HEK293 (cell line): ENCODE measurements around the gene E2F4.

Source experiments
- GLI4 ChIP-seq: fragments of 450-650 bp; formaldehyde crosslinking; IDR thresholded peaks from 2 replicates; pipeline ENCODE4 v1.5.1; 2016; ENCODE audit warnings: missing biosample characterization, missing genetic modification characterization
- GLIS1 ChIP-seq: fragments of 450-650 bp; formaldehyde crosslinking; IDR thresholded peaks from 2 replicates; pipeline ENCODE4 v1.5.1; 2016; ENCODE audit warnings: missing biosample characterization, missing genetic modification characterization
- KLF1 ChIP-seq: fragments of 450-650 bp; formaldehyde crosslinking; IDR thresholded peaks from 2 replicates; pipeline ENCODE4 v1.5.1; 2016; ENCODE audit warnings: missing biosample characterization, missing genetic modification characterization
- SP3 ChIP-seq: fragments of 450-650 bp; formaldehyde crosslinking; IDR thresholded peaks from 2 replicates; pipeline ENCODE4 v1.5.1; 2016; ENCODE audit warnings: missing biosample characterization, missing genetic modification characterization
- ZBTB1 ChIP-seq: fragments of 450-650 bp; formaldehyde crosslinking; IDR thresholded peaks from 2 replicates; pipeline ENCODE4 v1.5.1; 2016; ENCODE audit warnings: missing biosample characterization, missing genetic modification characterization
- ZBTB17 ChIP-seq: fragments of 450-650 bp; formaldehyde crosslinking; IDR thresholded peaks from 2 replicates; pipeline ENCODE4 v1.5.1; 2016; ENCODE audit warnings: missing biosample characterization, missing genetic modification characterization
- ZBTB7A ChIP-seq: fragments of 450-650 bp; formaldehyde crosslinking; IDR thresholded peaks from 2 replicates; pipeline ENCODE4 v1.5.1; 2016; ENCODE audit warnings: low read depth, missing biosample characterization, missing genetic modification characterization
- ZEB2 ChIP-seq: fragments of 450-650 bp; formaldehyde crosslinking; IDR thresholded peaks from 2 replicates; pipeline ENCODE4 v1.5.1; 2016; ENCODE audit warnings: missing biosample characterization, missing genetic modification characterization
- ZNF10 ChIP-seq: fragments of 450-650 bp; formaldehyde crosslinking; IDR thresholded peaks from 2 replicates; pipeline ENCODE4 v1.5.1; 2017; ENCODE audit warnings: missing biosample characterization, missing genetic modification characterization
- ZNF23 ChIP-seq: fragments of 450-650 bp; formaldehyde crosslinking; IDR thresholded peaks from 2 replicates; pipeline ENCODE4 v1.5.1; 2016; ENCODE audit warnings: missing biosample characterization, missing genetic modification characterization, borderline replicate concordance
- ZNF341 ChIP-seq: fragments of 450-650 bp; formaldehyde crosslinking; IDR thresholded peaks from 2 replicates; pipeline ENCODE4; 2016; ENCODE audit warnings: low read depth, missing biosample characterization, missing genetic modification characterization
- ZNF366 ChIP-seq: fragments of 450-650 bp; formaldehyde crosslinking; conservative IDR thresholded peaks from 2 replicates; pipeline ENCODE4 v1.5.1; 2016; ENCODE audit warnings: missing biosample characterization, missing genetic modification characterization
- ZNF433 ChIP-seq: fragments of 450-650 bp; formaldehyde crosslinking; IDR thresholded peaks from 2 replicates; pipeline ENCODE4 v1.5.1; 2016; ENCODE audit warnings: missing biosample characterization, missing genetic modification characterization, low read depth
- ZNF501 ChIP-seq: fragments of 450-650 bp; formaldehyde crosslinking; IDR thresholded peaks from 2 replicates; pipeline ENCODE4 v1.5.1; 2016; ENCODE audit warnings: missing biosample characterization, missing genetic modification characterization
- ZNF600 ChIP-seq: fragments of 450-650 bp; formaldehyde crosslinking; IDR thresholded peaks from 2 replicates; pipeline ENCODE4 v1.5.1; 2016; ENCODE audit warnings: missing biosample characterization, missing genetic modification characterization
- ZNF660 ChIP-seq: fragments of 450-650 bp; IDR thresholded peaks from 2 replicates; pipeline ENCODE4 v1.5.1; 2018; ENCODE audit warnings: missing biosample characterization, mild to moderate bottlenecking, missing genetic modification characterization
- ZNF670 ChIP-seq: fragments of 450-650 bp; formaldehyde crosslinking; IDR thresholded peaks from 2 replicates; pipeline ENCODE4 v1.5.1; 2016; ENCODE audit warnings: missing biosample characterization, missing genetic modification characterization, low read depth
- ZNF76 ChIP-seq: fragments of 450-650 bp; formaldehyde crosslinking; IDR thresholded peaks from 2 replicates; pipeline ENCODE4; 2016; ENCODE audit warnings: low read depth, missing biosample characterization, missing genetic modification characterization, borderline replicate concordance
- ZNF777 ChIP-seq: fragments of 450-650 bp; formaldehyde crosslinking; IDR thresholded peaks from 2 replicates; pipeline ENCODE4 v1.5.1; 2017; ENCODE audit warnings: missing biosample characterization, missing genetic modification characterization, borderline replicate concordance
- ZNF792 ChIP-seq: fragments of 450-650 bp; formaldehyde crosslinking; IDR thresholded peaks from 2 replicates; pipeline ENCODE4 v1.5.1; 2016; ENCODE audit warnings: missing biosample characterization, missing genetic modification characterization
- ZSCAN23 ChIP-seq: fragments of 450-650 bp; formaldehyde crosslinking; IDR thresholded peaks from 2 replicates; pipeline ENCODE4 v1.5.1; 2016; ENCODE audit warnings: missing biosample characterization, missing genetic modification characterization
- ZXDB ChIP-seq: fragments of 450-650 bp; formaldehyde crosslinking; IDR thresholded peaks from 2 replicates; pipeline ENCODE4 v1.5.1; 2016; ENCODE audit warnings: missing biosample characterization, missing genetic modification characterization
- TF ChIP-seq, protein P1 (sequence below): fragments of 450-650 bp; formaldehyde crosslinking; conservative IDR thresholded peaks from 2 replicates; pipeline ENCODE4 v1.5.1; 2016; ENCODE audit warnings: low read depth, missing biosample characterization, missing genetic modification characterization
- TF ChIP-seq, protein P2 (sequence below): fragments of 450-650 bp; formaldehyde crosslinking; IDR thresholded peaks from 2 replicates; pipeline ENCODE4 v1.5.1; 2016; ENCODE audit warnings: missing biosample characterization, missing genetic modification characterization
- TF ChIP-seq, protein P3 (sequence below): fragments of 450-650 bp; formaldehyde crosslinking; optimal IDR thresholded peaks from 2 replicates; pipeline ENCODE3; 2016; ENCODE audit warnings: missing biosample characterization, mild to moderate bottlenecking, missing genetic modification characterization
- TF ChIP-seq, protein P4 (sequence below): fragments of 450-650 bp; formaldehyde crosslinking; IDR thresholded peaks from 2 replicates; pipeline ENCODE4 v1.5.1; 2016; ENCODE audit warnings: missing biosample characterization, missing genetic modification characterization
- TF ChIP-seq, protein P5 (sequence below): fragments of 450-650 bp; formaldehyde crosslinking; IDR thresholded peaks from 2 replicates; pipeline ENCODE4 v1.5.1; 2016; ENCODE audit warnings: missing biosample characterization, missing genetic modification characterization

Gene E2F4

DNA sequence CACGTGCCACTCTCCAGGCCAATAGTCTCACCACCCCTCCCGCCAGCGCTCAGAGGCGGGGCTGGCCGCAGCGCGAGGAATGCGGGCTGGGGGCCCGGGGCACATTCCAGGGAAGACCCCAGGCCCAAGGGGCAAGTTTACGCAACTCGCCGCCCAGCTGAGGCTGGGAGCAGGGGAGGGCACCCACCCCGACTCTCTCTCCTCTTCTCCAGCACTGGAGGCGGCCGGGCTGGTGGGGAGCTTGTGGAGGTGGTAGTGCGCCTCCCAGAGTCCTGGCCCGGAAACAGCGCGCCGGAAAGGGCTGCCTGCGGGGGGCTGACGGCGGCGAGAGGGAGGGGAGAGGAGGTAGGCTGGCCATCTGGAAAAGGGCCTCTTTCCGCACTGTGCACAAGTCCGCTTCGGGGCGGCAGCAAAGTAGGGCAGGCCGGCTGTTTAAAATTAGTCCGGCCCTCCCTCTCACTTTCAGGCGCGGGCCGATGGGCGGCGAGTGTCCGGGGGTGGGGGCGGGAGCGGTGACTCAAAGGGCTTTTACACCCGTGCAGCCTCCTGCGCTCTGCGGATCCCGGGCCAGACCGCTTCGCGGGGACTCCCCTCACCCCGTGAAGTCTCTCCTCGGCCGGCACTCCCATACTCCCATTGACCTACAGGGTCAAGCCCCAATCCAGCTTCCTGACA is 54.3 kb downstream of the E2F4 start (continued):
- TF ChIP-seq, protein P1, sequence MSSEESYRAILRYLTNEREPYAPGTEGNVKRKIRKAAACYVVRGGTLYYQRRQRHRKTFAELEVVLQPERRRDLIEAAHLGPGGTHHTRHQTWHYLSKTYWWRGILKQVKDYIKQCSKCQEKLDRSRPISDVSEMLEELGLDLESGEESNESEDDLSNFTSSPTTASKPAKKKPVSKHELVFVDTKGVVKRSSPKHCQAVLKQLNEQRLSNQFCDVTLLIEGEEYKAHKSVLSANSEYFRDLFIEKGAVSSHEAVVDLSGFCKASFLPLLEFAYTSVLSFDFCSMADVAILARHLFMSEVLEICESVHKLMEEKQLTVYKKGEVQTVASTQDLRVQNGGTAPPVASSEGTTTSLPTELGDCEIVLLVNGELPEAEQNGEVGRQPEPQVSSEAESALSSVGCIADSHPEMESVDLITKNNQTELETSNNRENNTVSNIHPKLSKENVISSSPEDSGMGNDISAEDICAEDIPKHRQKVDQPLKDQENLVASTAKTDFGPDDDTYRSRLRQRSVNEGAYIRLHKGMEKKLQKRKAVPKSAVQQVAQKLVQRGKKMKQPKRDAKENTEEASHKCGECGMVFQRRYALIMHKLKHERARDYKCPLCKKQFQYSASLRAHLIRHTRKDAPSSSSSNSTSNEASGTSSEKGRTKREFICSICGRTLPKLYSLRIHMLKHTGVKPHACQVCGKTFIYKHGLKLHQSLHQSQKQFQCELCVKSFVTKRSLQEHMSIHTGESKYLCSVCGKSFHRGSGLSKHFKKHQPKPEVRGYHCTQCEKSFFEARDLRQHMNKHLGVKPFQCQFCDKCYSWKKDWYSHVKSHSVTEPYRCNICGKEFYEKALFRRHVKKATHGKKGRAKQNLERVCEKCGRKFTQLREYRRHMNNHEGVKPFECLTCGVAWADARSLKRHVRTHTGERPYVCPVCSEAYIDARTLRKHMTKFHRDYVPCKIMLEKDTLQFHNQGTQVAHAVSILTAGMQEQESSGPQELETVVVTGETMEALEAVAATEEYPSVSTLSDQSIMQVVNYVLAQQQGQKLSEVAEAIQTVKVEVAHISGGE (tag by site-specific recombination), result peak; percentile 79
- TF ChIP-seq, protein P2, sequence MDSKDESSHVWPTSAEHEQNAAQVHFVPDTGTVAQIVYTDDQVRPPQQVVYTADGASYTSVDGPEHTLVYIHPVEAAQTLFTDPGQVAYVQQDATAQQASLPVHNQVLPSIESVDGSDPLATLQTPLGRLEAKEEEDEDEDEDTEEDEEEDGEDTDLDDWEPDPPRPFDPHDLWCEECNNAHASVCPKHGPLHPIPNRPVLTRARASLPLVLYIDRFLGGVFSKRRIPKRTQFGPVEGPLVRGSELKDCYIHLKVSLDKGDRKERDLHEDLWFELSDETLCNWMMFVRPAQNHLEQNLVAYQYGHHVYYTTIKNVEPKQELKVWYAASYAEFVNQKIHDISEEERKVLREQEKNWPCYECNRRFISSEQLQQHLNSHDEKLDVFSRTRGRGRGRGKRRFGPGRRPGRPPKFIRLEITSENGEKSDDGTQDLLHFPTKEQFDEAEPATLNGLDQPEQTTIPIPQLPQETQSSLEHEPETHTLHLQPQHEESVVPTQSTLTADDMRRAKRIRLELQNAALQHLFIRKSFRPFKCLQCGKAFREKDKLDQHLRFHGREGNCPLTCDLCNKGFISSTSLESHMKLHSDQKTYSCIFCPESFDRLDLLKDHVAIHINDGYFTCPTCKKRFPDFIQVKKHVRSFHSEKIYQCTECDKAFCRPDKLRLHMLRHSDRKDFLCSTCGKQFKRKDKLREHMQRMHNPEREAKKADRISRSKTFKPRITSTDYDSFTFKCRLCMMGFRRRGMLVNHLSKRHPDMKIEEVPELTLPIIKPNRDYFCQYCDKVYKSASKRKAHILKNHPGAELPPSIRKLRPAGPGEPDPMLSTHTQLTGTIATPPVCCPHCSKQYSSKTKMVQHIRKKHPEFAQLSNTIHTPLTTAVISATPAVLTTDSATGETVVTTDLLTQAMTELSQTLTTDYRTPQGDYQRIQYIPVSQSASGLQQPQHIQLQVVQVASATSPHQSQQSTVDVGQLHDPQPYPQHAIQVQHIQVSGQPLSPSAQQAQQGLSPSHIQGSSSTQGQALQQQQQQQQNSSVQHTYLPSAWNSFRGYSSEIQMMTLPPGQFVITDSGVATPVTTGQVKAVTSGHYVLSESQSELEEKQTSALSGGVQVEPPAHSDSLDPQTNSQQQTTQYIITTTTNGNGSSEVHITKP (tag by site-specific recombination), result peak; percentile 76
- TF ChIP-seq, protein P3, sequence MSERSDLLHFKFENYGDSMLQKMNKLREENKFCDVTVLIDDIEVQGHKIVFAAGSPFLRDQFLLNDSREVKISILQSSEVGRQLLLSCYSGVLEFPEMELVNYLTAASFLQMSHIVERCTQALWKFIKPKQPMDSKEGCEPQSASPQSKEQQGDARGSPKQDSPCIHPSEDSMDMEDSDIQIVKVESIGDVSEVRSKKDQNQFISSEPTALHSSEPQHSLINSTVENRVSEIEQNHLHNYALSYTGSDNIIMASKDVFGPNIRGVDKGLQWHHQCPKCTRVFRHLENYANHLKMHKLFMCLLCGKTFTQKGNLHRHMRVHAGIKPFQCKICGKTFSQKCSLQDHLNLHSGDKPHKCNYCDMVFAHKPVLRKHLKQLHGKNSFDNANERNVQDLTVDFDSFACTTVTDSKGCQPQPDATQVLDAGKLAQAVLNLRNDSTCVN, result peak; percentile 44
- TF ChIP-seq ZNF366 (tag by site-specific recombination), result peak; percentile 48; the same call in 1 of the 2 replicates
- no peak for TF ChIP-seq ZSCAN23 (tag by site-specific recombination)
- TF ChIP-seq ZEB2 (tag by site-specific recombination), result peak; percentile 75; the same call in 1 of the 2 replicates
- peak; percentile 82 for TF ChIP-seq SP3 (tag by site-specific recombination)
- TF ChIP-seq KLF1 (tag by site-specific recombination), result peak; percentile 65; the same call in 1 of the 2 replicates
- peak; percentile 76 for TF ChIP-seq ZXDB (tag by site-specific recombination)
- TF ChIP-seq ZNF600 (tag by site-specific recombination), result no peak
- TF ChIP-seq ZNF777 (tag by site-specific recombination), result no peak
- peak; percentile 69; the same call in 1 of the 2 replicates for TF ChIP-seq ZNF660
- peak; percentile 93 for TF ChIP-seq ZBTB7A (tag by site-specific recombination)
- TF ChIP-seq ZNF23 (tag by site-specific recombination), result no peak
- TF ChIP-seq GLIS1 (tag by site-specific recombination), result peak; percentile 84
- TF ChIP-seq, protein P4, sequence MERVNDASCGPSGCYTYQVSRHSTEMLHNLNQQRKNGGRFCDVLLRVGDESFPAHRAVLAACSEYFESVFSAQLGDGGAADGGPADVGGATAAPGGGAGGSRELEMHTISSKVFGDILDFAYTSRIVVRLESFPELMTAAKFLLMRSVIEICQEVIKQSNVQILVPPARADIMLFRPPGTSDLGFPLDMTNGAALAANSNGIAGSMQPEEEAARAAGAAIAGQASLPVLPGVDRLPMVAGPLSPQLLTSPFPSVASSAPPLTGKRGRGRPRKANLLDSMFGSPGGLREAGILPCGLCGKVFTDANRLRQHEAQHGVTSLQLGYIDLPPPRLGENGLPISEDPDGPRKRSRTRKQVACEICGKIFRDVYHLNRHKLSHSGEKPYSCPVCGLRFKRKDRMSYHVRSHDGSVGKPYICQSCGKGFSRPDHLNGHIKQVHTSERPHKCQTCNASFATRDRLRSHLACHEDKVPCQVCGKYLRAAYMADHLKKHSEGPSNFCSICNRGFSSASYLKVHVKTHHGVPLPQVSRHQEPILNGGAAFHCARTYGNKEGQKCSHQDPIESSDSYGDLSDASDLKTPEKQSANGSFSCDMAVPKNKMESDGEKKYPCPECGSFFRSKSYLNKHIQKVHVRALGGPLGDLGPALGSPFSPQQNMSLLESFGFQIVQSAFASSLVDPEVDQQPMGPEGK (tag by site-specific recombination), result peak; percentile 98
- no peak for TF ChIP-seq ZBTB1 (tag by site-specific recombination)
- no peak; the same call in 1 of the 2 replicates for TF ChIP-seq ZBTB17 (tag by site-specific recombination)
- TF ChIP-seq, protein P5, sequence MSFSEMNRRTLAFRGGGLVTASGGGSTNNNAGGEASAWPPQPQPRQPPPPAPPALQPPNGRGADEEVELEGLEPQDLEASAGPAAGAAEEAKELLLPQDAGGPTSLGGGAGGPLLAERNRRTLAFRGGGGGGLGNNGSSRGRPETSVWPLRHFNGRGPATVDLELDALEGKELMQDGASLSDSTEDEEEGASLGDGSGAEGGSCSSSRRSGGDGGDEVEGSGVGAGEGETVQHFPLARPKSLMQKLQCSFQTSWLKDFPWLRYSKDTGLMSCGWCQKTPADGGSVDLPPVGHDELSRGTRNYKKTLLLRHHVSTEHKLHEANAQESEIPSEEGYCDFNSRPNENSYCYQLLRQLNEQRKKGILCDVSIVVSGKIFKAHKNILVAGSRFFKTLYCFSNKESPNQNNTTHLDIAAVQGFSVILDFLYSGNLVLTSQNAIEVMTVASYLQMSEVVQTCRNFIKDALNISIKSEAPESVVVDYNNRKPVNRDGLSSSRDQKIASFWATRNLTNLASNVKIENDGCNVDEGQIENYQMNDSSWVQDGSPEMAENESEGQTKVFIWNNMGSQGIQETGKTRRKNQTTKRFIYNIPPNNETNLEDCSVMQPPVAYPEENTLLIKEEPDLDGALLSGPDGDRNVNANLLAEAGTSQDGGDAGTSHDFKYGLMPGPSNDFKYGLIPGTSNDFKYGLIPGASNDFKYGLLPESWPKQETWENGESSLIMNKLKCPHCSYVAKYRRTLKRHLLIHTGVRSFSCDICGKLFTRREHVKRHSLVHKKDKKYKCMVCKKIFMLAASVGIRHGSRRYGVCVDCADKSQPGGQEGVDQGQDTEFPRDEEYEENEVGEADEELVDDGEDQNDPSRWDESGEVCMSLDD (tag by site-specific recombination), result peak; percentile 97
- TF ChIP-seq ZNF76, result peak; percentile 25
- no peak for TF ChIP-seq ZNF433 (tag by site-specific recombination)
- no peak for TF ChIP-seq ZNF792 (tag by site-specific recombination)
- 0 out of 2 replicates have a peak, but pooled peaks have one; percentile 35 for TF ChIP-seq ZNF501 (tag by site-specific recombination)
- TF ChIP-seq GLI4 (tag by site-specific recombination), result no peak
- peak; percentile 36; the same call in 1 of the 2 replicates for TF ChIP-seq ZNF10
- no peak for TF ChIP-seq ZNF670 (tag by site-specific recombination)
- peak; percentile 95 for TF ChIP-seq ZNF341 (tag by site-specific recombination)
